Keratinocyte (primary cell): ENCODE data around the gene MYO1D. TPM values are rescaled to one million over a fixed set of nuclear protein-coding genes. Genes with fewer than 3 reads are reported as not detected.

Experiments used
- DNase-seq: peaks from one replicate; pipeline ENCODE4 v3.0.0-alpha.2; 2011; ENCODE audit warnings: low read depth, missing footprints, low spot score
- FAIRE-seq: peaks from 2 replicates; lab custom pipeline; 2011; peaks lifted over from hg19 to GRCh38; lab: Jason Lieb, UNC
- H2AFZ ChIP-seq: 2 replicates; pipeline ENCODE4 v1.6.0; 2012; ENCODE audit warnings: low read length, control low read depth, inconsistent platforms; ENCODE audit not compliant: control insufficient read depth
- H3K27ac ChIP-seq: 2 replicates; pipeline ENCODE4 v1.5.1; 2011; ENCODE audit warnings: low read length; ENCODE audit not compliant: control insufficient read depth, insufficient read depth
- H3K27me3 ChIP-seq: 3 replicates; pipeline ENCODE4 v1.6.0; 2011; ENCODE audit warnings: low read length; ENCODE audit not compliant: control insufficient read depth, insufficient read depth; ENCODE audit errors: extremely low read depth
- H3K36me3 ChIP-seq, 2 experiments: 2 replicates in 1 of 2; 3 replicates in 1 of 2; pipeline ENCODE4 v1.5.1; 2011; ENCODE audit warnings: low read length in 2 of 2, mild to moderate bottlenecking in 1 of 2; ENCODE audit not compliant: control insufficient read depth in 2 of 2, insufficient read depth in 2 of 2; ENCODE audit errors: extremely low read depth in 1 of 2
- H3K4me1 ChIP-seq: 3 replicates; pipeline ENCODE4 v1.5.1; 2011; ENCODE audit warnings: low read length; ENCODE audit not compliant: control insufficient read depth, insufficient read depth; ENCODE audit errors: extremely low read depth
- H3K4me2 ChIP-seq: 3 replicates; pipeline ENCODE4 v1.6.0; 2011; ENCODE audit warnings: low read depth, low read length; ENCODE audit not compliant: control insufficient read depth, insufficient read depth; ENCODE audit errors: extremely low read depth
- H3K4me3 ChIP-seq, 3 experiments: fragments of 200-600 bp in 1 of 3; sonication (generic) in 1 of 3; 2 replicates in 2 of 3; 3 replicates in 1 of 3; pipeline ENCODE4 v1.5.1; 2011 to 2016; ENCODE audit warnings: low read length in 3 of 3, mild to moderate bottlenecking in 3 of 3, control low read depth in 2 of 3, inconsistent platforms in 1 of 3, low read depth in 1 of 3, mixed read lengths in 1 of 3, mixed run types in 1 of 3, moderate library complexity in 1 of 3; ENCODE audit not compliant: control insufficient read depth in 2 of 3, insufficient read depth in 2 of 3; ENCODE audit errors: extremely low read depth in 1 of 3
- H3K79me2 ChIP-seq: 2 replicates; pipeline ENCODE4 v1.6.0; 2012; ENCODE audit warnings: low read length; ENCODE audit not compliant: control insufficient read depth, insufficient read depth
- H3K9ac ChIP-seq: 3 replicates; pipeline ENCODE4 v1.6.0; 2011; ENCODE audit warnings: low read length; ENCODE audit not compliant: control insufficient read depth, insufficient read depth; ENCODE audit errors: extremely low read depth
- H3K9me1 ChIP-seq: 3 replicates; pipeline ENCODE4 v1.6.0; 2011; ENCODE audit warnings: low read length; ENCODE audit not compliant: control insufficient read depth, insufficient read depth; ENCODE audit errors: extremely low read depth
- H3K9me3 ChIP-seq: 2 replicates; pipeline ENCODE4 v1.5.1; 2012; ENCODE audit warnings: low read depth, low read length; ENCODE audit not compliant: control insufficient read depth
- H4K20me1 ChIP-seq: 3 replicates; pipeline ENCODE4 v1.6.0; 2011; ENCODE audit warnings: low read length; ENCODE audit not compliant: control insufficient read depth, insufficient read depth; ENCODE audit errors: extremely low read depth
- EZH2 ChIP-seq: IDR thresholded peaks from one replicate; pipeline ENCODE4 v1.6.1; 2012; ENCODE audit warnings: inconsistent platforms, mild to moderate bottlenecking, low read length, moderate library complexity
- dilution Hi-C: fragments of 300-500 bp; cut with MboI; formaldehyde crosslinking; loops from one replicate; pipeline ENCODE4 v1.7.0; 2020; ENCODE audit warnings: low sequenced_read_pairs; ENCODE audit not compliant: extremely low pct_ligation_motif_present
- polyA plus RNA-seq, 5 experiments: library from polyadenylated mRNA; depleted of rRNA in 3 of 5; stranded (reverse) in 3 of 5; stranded (forward) in 1 of 5; unstranded in 1 of 5; fragments of >200 nt; gene quantifications; 1 replicate in 1 of 5; 2 replicates in 3 of 5; 3 replicates in 1 of 5; pipeline versions ENCODE4 v1.2.1 to v1.2.3, GENCODE V29; 2011 to 2012; ENCODE audit warnings: missing spikeins in 2 of 5, low read depth in 1 of 5, low replicate concordance in 1 of 5
- TF ChIP-seq, protein P1 (sequence below), 3 experiments: IDR thresholded peaks in 1 of 3; conservative IDR thresholded peaks in 1 of 3; optimal IDR thresholded peaks in 1 of 3; 2 replicates in 2 of 3; 3 replicates in 1 of 3; pipeline versions ENCODE3 to v1.5.1; 2011; ENCODE audit warnings: low read length in 3 of 3, mild to moderate bottlenecking in 3 of 3, moderate library complexity in 2 of 3, control low read depth in 1 of 3, inconsistent platforms in 1 of 3; ENCODE audit not compliant: insufficient read depth in 2 of 3; ENCODE audit errors: extremely low read depth in 1 of 3

The MYO1D gene
- polyA plus RNA-seq, 1 donor (not counting 4 experiments of a cell fraction or from before 2014, with no cell fraction given): 33.7 TPM

DNA sequence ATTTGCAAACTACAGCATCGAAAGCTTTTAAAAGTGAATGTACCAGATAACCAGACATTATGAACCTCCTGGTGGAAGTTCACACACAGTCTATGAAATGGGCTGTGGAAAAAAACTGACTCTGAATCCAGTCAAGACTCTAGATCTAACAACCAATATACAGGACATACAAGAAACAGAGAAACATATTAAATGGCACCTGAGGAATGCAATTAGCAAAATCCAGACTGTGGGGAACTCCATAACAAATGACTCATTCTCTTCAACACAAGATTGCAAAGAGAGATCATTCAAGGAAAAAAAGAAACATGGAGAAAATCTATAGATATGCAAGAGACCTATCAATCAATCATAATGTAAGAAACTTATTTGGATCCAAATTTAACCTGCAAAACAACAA, 119.0 kb downstream of the MYO1D start:
- no peak for TF ChIP-seq EZH2
- TF ChIP-seq, protein P1, sequence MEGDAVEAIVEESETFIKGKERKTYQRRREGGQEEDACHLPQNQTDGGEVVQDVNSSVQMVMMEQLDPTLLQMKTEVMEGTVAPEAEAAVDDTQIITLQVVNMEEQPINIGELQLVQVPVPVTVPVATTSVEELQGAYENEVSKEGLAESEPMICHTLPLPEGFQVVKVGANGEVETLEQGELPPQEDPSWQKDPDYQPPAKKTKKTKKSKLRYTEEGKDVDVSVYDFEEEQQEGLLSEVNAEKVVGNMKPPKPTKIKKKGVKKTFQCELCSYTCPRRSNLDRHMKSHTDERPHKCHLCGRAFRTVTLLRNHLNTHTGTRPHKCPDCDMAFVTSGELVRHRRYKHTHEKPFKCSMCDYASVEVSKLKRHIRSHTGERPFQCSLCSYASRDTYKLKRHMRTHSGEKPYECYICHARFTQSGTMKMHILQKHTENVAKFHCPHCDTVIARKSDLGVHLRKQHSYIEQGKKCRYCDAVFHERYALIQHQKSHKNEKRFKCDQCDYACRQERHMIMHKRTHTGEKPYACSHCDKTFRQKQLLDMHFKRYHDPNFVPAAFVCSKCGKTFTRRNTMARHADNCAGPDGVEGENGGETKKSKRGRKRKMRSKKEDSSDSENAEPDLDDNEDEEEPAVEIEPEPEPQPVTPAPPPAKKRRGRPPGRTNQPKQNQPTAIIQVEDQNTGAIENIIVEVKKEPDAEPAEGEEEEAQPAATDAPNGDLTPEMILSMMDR (optimal IDR thresholded peaks at IDR 0.05 in 1 of 3, IDR thresholded peaks at IDR 0.05 in 1 of 3, conservative IDR thresholded peaks at IDR 0.05 in 1 of 3; ENCODE audit: extremely low read depth in 1 of 3, insufficient read depth in 2 of 3, low read length in 3 of 3): no peak
- FAIRE-seq: no peak
- H3K9ac ChIP-seq: no peak overlapping the region
- no peaks in the 10 kb centered on the region for H4K20me1 ChIP-seq
- no peak overlapping the region for H3K27ac ChIP-seq
- no peak for DNase-seq
- dilution Hi-C loops: no loop called here
- no peaks in the 10 kb centered on the region for H3K9me1 ChIP-seq
- no peaks in the 10 kb centered on the region for H3K9me3 ChIP-seq
- H3K36me3 ChIP-seq: peaks cover 0 to 6% of the 10 kb centered on the region in 2 experiments
- H3K79me2 ChIP-seq: no peaks in the 10 kb centered on the region
- no peaks in the 10 kb centered on the region for H3K27me3 ChIP-seq
- no peak overlapping the region for H2AFZ ChIP-seq
- H3K4me2 ChIP-seq: no peak overlapping the region
- no peak overlapping the region for H3K4me3 ChIP-seq
- H3K4me1 ChIP-seq: no peaks in the 10 kb centered on the region

DNA sequence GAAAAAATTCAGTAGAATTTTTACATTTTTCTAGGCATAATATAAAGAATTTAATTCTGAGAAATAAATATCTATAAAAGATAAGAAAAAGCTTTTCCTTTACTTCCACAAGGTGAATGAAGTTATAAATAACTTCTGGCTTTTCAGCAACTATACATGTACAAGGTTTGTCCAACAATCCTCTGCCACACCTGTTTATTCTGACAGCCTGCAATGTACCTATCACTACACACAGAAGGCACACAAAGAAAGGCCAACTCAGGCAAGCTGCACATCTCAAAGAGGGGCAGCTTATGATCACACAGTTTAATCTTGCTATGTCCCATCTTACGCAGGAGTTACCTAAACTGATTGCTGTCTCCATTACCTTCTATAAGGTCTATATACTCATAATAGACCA, 120.2 kb downstream of the MYO1D start:
- dilution Hi-C loops: no loop called here

More for the DNA sequence above, 120.2 kb downstream of the MYO1D start:
- no peaks in the 10 kb centered on the region for H3K79me2 ChIP-seq
- H3K27ac ChIP-seq: no peak overlapping the region
- no peak for FAIRE-seq
- no peak for DNase-seq
- no peaks in the 10 kb centered on the region for H3K9me1 ChIP-seq
- H2AFZ ChIP-seq: no peak overlapping the region
- no peak overlapping the region for H3K9ac ChIP-seq
- no peak overlapping the region for H3K4me3 ChIP-seq
- no peaks in the 10 kb centered on the region for H3K4me1 ChIP-seq
- TF ChIP-seq, protein P1 (optimal IDR thresholded peaks at IDR 0.05 in 1 of 3, IDR thresholded peaks at IDR 0.05 in 1 of 3, conservative IDR thresholded peaks at IDR 0.05 in 1 of 3; ENCODE audit: extremely low read depth in 1 of 3, insufficient read depth in 2 of 3, low read length in 3 of 3): no peak
- no peak for TF ChIP-seq EZH2
- H3K27me3 ChIP-seq: no peaks in the 10 kb centered on the region
- no peak overlapping the region for H3K4me2 ChIP-seq
- peaks cover 0 to 6% of the 10 kb centered on the region in 2 experiments for H3K36me3 ChIP-seq
- H4K20me1 ChIP-seq: no peaks in the 10 kb centered on the region
- H3K9me3 ChIP-seq: no peaks in the 10 kb centered on the region
